Fibroblast of mammary gland (primary cell): Measurements from ENCODE around the gene HHAT.

ENCODE experiments used
- DNase-seq: peaks from one replicate; pipeline ENCODE4 v3.0.0-alpha.2; 2010; ENCODE audit warnings: low read depth
- H3K4me3 ChIP-seq: 2 replicates; pipeline ENCODE4 v1.5.1; 2011; ENCODE audit warnings: low read depth, mild to moderate bottlenecking, low read length, moderate library complexity; ENCODE audit not compliant: control insufficient read depth
- CTCF ChIP-seq: conservative IDR thresholded peaks from 2 replicates; pipeline ENCODE4 v1.5.1; 2011; ENCODE audit warnings: low read depth, low read length, inconsistent platforms; ENCODE audit not compliant: control insufficient read depth, insufficient read depth

HHAT gene

GRCh38 chr1:210360852-210361477, 32.3 kb downstream of the HHAT start:
- peak; percentile 69 for DNase-seq
- H3K4me3 ChIP-seq, result no peak overlapping the region
- TF ChIP-seq CTCF, result peak; percentile 85

DNA sequence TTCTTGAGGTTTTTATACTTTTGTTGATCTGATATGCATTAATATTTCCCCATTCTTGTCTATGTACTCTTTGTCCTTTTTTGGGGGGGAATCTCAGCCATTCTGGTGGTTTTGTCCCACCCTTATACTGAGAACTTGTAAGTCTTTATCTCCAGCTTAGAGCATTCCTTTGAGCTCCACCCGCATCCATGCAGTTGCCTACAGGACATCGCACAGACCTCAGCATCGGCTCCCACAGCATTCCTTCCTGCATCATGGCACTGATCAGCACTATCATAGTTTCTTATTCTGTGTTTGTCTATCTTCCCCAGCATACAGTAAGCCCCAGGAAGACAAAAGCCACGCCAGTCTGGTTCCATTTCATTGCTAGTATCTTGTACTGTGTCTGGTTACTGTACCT, 33.0 kb downstream of the HHAT start:
- no peak overlapping the region for H3K4me3 ChIP-seq
- no peak for DNase-seq
- TF ChIP-seq CTCF, result no peak

DNA sequence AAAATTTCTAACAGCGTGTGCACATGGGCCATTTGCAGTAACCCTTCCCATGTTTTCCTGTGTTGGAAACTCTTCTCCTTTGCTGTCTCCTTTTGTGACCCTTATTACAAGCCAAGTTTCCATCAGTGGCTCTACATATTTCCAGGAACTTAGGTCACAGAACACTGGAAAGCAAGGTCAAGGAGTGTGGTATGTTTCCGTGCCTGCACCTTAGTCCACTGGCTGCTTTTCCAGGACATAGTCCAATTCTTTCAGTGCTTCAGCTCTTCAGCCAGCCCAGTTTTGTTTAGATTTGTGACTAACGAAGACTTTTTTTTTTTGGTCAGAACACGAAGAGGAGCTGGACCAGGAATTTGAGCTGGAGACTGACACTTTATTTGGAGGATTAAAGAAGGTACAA, 33.8 kb downstream of the HHAT start:
- DNase-seq, result peak; percentile 54
- no peak for TF ChIP-seq CTCF
- no peak overlapping the region for H3K4me3 ChIP-seq

GRCh38 chr1:210363119-210363518, 34.4 kb downstream of the HHAT start:
- H3K4me3 ChIP-seq, result no peak overlapping the region
- TF ChIP-seq CTCF, result no peak

GRCh38 chr1:210364479-210364878, 35.8 kb downstream of the HHAT start:
- no peak for DNase-seq
- no peak overlapping the region for H3K4me3 ChIP-seq
- TF ChIP-seq CTCF, result no peak

More at GRCh38 chr1:210363119-210363518, 34.4 kb downstream of the HHAT start:
- DNase-seq, result no peak

GRCh38 chr1:210366767-210367166, 38.1 kb downstream of the HHAT start:
- TF ChIP-seq CTCF, result no peak
- DNase-seq, result no peak
- no peak overlapping the region for H3K4me3 ChIP-seq

GRCh38 chr1:210367566-210367965, 38.9 kb downstream of the HHAT start:
- no peak for DNase-seq
- TF ChIP-seq CTCF, result no peak
- H3K4me3 ChIP-seq, result no peak overlapping the region
